ENCODE measurements around the gene FFAR4.

The FFAR4 gene

GRCh38 chr10:93548376-93549071, 17.9 kb upstream of the FFAR4 start:
- no peak for DNase-seq (ENCODE audit: low read depth in 1 of 2, low spot score in 1 of 2)
- Histone ChIP-seq H3K27ac (replicated peaks) (no peak overlapping the region), H3K4me3 (replicated peaks; ENCODE audit: insufficient read depth, low read length) (no peak overlapping the region), H3K27me3 (ENCODE audit: insufficient read depth, poor library complexity, severe bottlenecking) (peaks cover 2% of the 10 kb centered on the region)
- TF ChIP-seq REST (IDR thresholded peaks at IDR 0.05; ENCODE audit: insufficient replicate concordance, low read depth) (no peak), POLR2AphosphoS5 (IDR thresholded peaks at IDR 0.05; ENCODE audit: low read depth) (no peak), CTCF (IDR thresholded peaks at IDR 0.05; ENCODE audit: insufficient read depth, low read length) (no peak), SPI1 (IDR thresholded peaks at IDR 0.05; ENCODE audit: borderline replicate concordance, low read depth) (no peak), GABPA (IDR thresholded peaks at IDR 0.05; ENCODE audit: low read depth) (no peak)

GRCh38 chr10:93550606-93551005, 15.9 kb upstream of the FFAR4 start:
- Histone ChIP-seq H3K27me3 (ENCODE audit: insufficient read depth, poor library complexity, severe bottlenecking) (peaks cover 2% of the 10 kb centered on the region), H3K27ac (replicated peaks) (no peak overlapping the region), H3K4me3 (replicated peaks; ENCODE audit: insufficient read depth, low read length) (no peak overlapping the region)
- no peak for DNase-seq (ENCODE audit: low read depth in 1 of 2, low spot score in 1 of 2)
- TF ChIP-seq REST (IDR thresholded peaks at IDR 0.05; ENCODE audit: insufficient replicate concordance, low read depth) (no peak), SPI1 (IDR thresholded peaks at IDR 0.05; ENCODE audit: borderline replicate concordance, low read depth) (no peak)

GRCh38 chr10:93552780-93553179, 13.7 kb upstream of the FFAR4 start:
- Histone ChIP-seq H3K27me3 (ENCODE audit: insufficient read depth, poor library complexity, severe bottlenecking) (no peaks in the 10 kb centered on the region), H3K27ac (replicated peaks) (no peak overlapping the region), H3K4me3 (replicated peaks; ENCODE audit: insufficient read depth, low read length) (no peak overlapping the region)
- no peak for DNase-seq (ENCODE audit: low read depth in 1 of 2, low spot score in 1 of 2)
- TF ChIP-seq POLR2AphosphoS5 (IDR thresholded peaks at IDR 0.05; ENCODE audit: low read depth): no peak
- no peak for TF ChIP-seq SPI1 (IDR thresholded peaks at IDR 0.05; ENCODE audit: borderline replicate concordance, low read depth)
- no peak for TF ChIP-seq GABPA (IDR thresholded peaks at IDR 0.05; ENCODE audit: low read depth)
- TF ChIP-seq CTCF (IDR thresholded peaks at IDR 0.05; ENCODE audit: insufficient read depth, low read length): no peak
- no peak for TF ChIP-seq REST (IDR thresholded peaks at IDR 0.05; ENCODE audit: insufficient replicate concordance, low read depth)
